Measurements from ENCODE around the gene KCNE1.
"Not testable (repeated sequence)": the region's sequence is repeated elsewhere in the genome, so short reads cannot be mapped to it uniquely, and the experiment has no call there.

The KCNE1 gene

DNA sequence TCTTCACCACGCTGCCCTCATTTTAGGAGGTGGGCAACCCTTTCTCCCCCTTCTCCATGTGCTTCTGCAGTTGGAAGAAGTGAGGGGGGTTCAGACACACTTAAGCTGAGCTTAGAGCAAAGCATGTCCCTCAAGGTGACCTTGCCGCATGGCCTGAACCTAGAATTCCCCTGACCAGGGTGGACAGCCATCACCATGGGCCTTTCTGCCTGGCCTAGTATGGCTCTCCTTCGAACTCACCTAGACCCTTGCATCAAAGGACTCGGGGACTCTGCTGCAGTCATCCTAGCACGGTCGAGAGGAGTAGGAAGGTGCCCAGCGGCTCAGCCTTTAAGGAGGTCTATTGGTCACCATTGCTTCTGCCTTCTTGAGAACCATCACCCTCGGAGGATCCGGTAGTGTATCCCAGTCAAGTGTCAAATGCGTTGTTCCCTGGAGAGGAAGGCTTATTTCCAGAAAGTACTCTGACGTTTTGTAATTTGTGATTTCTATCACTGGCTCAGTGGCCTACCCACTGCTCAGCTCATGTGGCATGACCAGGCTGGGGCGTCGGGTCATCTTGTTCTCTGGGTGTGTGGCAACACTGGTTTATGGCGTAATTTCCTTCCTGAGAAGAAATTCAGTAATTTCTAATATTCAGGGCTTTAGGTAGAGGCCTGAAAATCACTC is at the start of gene KCNE1:
Gene KCNE1, minus strand, starts transcription at position 424 of the 669 bp plus-strand sequence. CDS start 62,576 bp downstream, outside the sequence.
- no peak for DNase-seq

DNA sequence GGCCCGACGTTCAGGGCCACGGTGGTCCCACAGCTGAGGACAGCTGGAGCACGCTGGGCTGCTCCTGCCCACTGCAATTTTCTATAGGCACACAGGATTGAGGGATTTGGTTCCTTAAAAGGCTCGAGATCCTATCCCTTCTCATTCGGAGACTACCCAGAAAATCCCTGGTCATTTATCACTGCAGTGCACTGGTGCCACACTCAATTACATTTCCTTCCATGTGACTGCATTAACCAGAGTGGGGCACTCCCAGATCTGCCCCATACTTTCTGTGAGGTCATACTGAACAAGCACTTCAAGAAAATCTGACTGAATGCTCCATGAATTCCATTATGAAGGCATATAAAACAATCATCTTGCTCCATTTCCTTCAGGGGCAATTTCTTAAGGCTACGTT is 49.8 kb upstream of the KCNE1 start:
- no peak for DNase-seq

DNA sequence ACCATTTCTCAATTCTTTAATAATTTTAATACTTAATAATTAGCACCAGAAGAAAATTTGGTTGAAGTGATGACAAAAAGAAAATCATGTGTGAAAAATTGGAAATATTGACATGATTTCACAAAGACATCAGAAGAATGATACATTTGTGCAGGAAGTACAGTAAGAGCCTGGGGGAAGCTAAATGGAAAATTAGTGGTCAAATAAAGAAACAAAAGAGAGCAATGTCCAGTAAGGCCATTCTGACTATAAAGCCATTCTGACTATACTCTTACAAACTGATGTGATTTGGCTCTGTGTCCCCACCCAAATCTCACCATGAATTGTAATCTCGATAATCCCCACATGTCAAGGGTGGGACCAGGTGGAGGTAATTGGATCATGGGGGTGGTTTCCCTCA is 48.6 kb upstream of the KCNE1 start:
- DNase-seq = no peak

DNA sequence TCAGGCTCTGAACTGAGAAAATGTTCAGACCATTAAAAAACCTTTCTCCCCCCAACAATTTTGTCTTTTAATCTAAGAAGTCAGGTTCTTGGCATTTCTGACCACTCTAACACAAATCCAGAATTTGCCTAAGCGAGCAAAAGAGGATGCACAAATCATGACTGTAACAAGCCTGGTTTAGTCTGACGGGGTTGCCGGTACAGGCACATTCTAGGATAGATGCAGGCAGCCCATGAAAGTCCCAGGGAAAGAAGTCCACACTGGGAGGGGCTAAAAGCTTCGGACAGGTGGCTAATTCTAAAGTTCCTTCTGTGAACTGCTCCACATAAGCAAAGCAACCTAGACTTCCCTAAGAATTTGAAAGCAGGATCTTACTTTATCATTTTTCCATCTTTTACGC is 48.0 kb upstream of the KCNE1 start:
- no peak for DNase-seq

DNA sequence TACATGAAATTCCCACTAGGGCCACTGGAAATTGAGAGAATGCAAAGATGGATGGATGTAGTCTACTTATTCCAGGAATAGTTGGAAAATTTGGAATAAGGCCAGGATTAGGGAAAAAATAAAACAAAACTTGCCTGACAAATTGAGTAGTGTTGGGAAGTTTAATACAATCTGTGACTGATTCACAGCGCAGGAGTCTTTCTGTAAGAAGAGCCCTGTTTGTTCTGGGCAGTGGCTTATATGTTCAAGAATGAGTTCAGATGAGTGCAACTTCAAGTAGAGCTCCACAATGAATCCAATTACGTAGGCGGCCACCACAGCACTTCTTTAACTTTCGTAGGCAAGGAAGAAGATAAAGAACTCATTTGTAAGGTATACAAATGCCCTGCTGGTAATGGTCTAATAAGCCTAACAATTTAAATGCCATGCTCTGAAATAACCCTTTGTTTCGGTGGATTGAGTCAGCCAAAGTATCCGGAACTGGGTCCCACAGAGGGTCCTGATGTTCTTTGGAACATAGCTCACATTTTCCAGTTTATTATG is 47.1 kb upstream of the KCNE1 start:
- DNase-seq = no peak

DNA sequence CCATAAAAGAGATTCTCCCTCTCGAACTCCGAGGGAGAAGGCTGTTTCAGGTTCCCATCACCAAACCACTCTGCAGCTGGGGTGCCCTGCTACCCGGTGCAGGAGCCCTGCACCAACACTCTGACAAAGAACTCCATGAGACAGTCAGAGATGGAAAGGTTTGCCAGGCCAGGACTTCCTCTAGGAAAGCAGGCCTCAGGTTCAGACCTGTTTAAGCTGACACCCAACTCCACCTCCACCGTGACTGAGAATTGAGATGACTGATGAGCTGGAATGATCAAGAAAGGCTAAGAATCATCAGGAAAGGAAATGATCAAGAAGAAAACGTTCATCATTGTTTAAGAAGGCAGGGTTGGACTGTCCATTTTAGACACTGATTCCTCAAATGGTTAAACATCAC is 46.2 kb upstream of the KCNE1 start:
- DNase-seq = no peak

DNA sequence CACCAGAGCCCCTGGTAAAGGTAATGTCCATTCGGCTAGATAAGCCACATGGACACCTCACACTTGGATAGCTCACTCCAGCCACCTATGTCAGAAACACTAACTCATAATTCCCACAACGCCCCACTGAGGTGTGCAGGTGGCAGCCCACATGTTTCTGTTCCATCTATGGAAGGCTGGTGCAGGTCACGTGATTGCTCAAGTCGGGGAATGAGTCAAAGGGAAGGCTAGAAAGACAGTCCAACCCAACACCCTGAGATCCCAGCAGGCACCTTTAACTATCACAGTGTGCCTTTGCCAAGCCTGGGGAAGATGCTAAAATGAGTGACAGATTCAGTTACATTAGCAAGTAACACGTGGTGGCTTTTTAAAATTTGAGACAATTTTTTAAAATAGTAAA is 45.3 kb upstream of the KCNE1 start:
- no peak for DNase-seq

DNA sequence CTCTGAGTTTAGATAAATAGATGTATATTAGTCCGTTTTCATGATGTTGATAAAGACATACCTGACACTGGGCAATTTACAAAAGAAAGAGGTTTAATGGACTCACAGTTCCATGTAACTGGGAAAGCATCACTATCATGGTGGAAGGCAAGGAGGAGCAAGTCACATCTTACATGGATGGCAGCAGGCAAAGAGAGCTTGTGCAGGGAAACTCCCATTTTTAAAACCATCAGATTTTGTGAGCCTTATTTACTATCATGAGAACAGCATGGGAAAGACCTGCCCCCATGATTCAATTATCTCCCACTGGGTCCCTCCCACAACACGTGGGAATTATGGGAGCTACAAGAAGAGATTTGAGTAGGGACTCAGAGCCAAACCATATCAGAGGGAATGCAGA is 42.7 kb upstream of the KCNE1 start:
- DNase-seq = not testable (repeated sequence)

DNA sequence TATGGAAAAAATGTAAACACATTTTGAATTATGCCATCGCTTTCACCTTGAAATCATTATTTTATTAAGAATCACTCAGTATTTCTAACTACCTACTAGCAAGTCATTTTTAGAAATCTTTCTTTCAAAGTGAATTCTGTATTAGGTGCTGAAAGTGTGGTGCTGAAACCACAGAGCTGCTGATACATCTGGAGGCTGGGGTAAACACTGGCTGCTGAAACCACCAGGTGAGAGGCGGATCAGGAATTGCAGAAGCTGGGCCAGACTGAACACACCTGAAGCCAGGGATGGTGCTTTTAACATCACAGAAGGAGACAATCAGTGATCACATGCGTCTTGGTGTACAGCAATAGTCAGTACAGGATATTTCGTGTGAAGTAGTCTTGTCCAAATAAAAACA is 42.2 kb upstream of the KCNE1 start:
- no peak for DNase-seq

DNA sequence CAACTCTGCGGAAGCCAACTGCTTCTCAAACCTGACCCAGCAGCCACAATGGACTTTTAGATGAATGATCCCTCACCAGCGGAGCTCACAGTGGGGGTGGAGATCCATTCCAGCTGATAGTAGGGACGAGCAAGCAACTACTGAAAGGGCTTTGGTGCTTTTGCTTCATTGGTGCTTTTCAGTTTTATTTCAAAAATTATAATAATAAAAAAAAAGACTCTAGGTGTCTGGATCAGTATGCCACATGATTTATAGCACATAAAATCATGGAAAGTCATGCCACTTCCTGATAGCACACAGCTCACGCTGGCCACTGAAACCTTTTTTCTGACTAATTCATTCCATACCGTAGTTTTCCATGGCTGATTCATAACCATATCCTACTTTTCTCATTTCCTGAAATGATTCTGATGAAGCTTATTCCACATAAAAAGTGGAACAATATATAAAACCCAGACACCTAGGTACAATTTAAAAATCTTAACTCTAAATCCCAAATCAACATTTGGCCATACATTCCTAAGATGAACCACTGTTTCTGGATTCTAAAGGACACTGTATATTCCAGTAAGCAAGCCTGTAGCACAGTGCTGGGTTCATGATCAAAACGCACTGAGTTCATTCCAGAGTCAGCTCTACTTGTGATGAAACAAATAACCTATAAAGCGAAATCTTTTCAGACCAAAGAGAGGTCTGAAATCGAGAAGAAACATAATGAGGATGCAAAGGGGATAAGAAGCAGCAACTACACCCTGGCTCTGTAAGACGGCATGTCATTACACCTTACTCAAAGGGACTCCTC is 41.3 kb upstream of the KCNE1 start:
- DNase-seq = no peak

DNA sequence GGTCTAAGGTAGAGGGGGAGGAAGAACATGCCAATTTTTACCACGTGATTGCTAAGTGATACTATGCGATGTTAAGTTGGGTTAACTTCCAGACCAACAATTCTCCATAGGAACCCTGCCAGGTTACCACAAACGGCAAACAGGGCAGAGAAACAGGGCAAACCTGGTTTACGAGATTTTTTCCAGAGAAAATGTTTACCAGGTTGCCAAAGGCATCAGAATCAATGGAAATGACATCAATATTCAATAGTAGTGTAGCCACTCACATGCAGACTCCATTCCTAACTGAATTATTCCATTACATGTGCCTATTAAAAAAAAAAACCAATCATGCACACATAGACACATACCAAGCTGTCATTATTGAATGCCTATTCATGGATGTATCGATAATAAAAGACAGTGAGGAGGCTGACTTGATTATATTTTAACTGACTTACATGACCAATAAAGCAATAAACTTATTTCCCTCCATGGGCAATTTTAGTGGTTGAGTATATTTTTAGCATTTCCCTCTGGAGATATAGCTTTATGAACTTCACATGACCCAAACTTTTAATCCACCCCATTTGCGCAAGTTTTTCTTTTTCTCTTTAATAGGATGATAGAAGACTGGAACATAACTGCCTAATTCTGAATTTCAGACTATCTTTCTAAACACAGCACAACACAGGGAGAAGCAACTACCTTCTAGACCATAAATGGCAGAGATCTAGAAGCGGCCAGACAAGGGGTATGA is 40.5 kb upstream of the KCNE1 start:
- DNase-seq = no peak

DNA sequence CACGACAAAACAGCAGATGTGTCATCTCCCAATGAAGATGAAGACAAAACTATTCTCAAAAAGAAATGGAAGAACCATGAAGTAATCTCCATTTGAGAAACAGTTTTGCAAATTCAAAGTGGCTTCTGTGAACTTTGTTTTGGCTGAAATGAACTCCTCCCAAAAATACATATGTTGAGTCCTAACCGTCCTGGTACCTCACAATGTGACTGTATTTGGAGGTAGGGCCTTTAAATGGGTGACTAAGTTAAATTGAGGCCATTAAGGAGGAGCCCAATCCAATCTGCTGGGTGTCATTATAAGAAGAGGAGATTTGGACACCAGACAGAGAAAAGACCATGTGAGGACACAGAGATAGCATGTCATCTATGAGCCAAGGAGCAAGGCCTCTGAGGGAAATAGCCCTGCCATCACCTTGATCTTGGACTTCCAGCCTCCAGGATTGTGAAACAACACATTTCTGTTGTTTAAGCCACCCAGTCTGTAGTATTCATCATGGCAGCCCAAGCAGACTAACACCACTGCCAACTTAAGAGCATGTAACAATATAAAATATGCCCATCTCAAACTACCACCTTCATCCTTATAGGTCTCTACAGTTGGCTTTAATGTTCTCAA is 38.3 kb upstream of the KCNE1 start:
- no peak for DNase-seq

DNA sequence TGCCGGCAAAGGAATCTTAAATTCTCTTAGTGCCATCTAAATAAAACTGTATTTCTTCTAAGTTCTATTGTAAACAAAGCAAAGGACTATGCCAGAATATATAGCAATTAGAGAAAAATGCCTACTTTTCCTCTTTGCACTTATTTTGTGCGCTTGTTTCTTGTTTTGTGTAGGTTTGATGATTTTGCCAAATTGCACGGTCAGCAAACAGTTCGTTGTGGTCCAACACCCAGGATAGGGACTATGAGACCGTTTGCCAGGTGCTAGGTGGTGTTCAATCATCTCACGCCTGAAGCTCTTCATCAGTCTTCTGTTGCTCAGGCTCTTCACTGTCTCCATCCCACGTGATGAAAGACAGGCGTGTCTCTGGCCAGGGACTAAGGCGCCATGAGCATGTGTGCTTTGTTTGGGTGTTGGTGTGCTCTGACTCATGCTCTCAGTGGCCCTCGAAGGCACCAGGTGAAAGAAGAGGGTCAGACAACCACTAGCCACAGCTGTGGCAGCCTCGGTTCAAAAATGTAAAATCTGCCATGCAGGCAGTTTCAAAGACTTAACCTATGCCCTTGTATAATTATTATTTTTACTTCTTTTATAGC is 36.9 kb upstream of the KCNE1 start:
- DNase-seq = no peak

DNA sequence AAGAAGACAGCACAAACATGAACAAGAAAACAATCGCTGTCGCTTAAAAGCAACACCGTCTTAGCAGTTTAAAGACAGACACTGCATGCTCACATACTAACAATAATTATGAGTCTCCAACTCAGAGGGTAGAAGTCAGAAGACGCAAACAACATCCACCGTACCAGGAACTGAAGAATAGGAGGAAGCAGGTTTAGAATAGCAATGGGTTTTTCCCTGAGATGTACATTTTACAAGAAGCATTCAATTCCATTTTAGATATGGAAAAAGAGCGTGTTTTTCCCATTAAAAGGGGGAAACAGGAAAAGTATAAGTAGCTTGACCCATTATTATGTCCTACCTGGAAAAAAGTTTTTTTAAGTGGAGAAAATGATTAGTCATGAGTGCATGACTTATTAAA is 34.5 kb upstream of the KCNE1 start:
- no peak for DNase-seq

DNA sequence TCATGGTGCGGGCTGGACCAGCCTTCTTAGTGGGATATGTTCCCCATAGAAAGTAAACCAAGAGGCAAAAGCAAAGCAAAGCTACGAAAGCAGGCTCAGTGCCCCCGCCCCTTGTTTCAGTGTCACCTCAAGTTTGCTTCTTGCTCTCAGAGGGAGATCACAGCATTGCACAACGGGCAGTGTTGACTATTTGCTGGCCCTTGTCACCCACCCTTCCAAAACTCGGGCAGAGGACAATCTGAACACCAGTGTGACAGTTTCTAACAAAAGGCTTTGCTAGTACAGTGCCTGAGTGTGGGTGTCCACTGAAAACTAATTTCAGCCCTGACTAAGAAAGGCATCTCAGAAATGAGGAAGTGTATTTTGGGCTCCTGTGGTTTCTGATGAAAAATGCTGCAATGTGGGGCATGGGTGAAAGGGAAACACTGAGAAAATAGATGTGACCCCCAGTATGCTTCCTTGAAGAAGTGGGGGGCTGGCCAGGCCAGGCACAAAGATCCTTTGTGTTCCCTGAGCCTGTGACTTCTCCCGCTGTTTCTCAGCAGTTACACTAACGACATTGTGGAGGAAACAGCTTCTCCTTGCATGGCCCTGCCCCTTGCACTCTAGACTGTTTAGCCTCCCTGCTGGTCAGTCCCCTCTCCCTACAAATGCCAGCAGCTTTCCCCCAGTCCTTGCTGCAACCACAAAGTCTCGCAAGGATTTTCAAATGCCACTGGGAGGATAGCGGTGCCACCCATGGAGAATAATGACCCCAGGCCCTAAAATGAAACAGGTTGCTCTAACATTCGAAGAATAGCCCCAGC is 33.3 kb upstream of the KCNE1 start:
- no peak for DNase-seq

DNA sequence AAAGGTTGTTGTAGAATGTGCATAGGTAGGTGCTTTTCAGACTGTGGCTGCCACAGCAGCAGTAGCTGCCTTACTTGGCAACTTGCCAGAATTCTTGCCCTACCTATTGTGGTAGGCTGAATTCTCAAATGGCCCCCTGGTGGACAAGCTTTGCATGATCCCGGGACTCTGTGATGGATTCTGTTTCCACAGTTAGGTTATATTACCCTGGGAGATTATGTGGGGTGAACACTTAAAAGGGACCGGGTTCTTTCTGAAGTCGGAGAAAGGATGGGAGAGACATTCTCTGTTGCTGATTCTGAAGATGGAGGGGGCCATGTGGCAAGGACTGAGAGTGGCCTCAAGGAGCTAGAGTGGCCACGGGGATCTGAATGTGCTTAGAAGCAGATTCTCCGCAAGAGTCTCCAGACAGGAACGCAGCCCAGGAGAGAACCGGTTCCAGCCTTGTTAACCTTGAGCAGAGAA is 32.1 kb upstream of the KCNE1 start:
- DNase-seq = peak; percentile 33

DNA sequence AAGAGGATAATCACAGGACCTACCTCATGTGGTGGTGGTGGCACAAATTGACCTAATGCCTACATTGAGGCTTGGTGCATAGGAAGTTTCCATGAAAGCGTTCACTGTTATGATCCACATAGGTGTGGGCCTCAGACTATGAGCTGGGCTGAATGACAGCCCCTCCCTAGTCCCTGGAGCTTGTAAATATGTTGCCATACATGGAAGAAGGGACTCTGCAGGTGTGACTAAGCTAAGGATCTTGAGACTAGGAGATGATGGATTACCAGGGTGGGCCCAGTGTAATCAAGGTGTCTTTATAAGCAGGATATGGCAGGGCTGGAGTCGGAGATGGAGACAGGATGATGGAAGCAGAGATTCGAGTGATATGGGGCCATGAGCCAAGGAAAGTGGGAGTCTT is 31.0 kb upstream of the KCNE1 start:
- DNase-seq = no peak

DNA sequence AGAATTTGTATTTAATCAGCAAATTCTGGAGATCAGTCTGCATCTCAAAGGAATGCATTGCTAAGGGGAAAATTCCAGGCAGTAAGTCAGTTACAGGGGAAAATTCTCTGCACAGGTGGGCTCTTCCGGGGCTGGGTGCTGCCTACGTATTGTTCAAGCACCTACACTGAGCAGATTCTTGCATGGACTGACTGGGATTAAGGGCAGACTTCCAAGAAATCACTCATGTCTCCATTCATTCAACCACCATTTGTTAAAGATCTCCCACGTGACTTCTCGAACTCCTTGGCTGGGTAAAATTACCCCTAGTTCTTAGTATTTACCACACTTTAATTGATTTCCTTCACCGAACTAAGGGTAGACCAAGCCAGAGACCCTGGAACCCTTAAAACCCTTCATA is 28.2 kb upstream of the KCNE1 start:
- no peak for DNase-seq

DNA sequence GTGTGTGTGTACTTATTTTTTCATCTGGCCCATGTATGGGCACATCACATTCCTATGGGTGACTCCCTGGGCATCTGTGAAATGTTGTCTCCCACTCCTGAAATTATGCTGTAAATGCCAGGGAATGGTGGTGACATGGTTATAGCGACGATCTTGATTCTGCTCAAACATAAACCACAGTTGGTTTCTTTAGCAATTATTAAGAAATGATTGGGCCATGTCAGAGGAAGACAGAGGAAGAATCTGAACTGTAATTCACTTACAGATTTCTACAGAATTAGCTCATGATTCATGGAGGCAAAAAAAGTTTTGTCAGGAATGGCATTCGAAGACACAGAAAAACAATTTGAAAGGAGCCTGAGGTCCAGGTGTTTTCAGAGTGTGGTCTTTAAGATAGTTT is 25.8 kb upstream of the KCNE1 start:
- no peak for DNase-seq

DNA sequence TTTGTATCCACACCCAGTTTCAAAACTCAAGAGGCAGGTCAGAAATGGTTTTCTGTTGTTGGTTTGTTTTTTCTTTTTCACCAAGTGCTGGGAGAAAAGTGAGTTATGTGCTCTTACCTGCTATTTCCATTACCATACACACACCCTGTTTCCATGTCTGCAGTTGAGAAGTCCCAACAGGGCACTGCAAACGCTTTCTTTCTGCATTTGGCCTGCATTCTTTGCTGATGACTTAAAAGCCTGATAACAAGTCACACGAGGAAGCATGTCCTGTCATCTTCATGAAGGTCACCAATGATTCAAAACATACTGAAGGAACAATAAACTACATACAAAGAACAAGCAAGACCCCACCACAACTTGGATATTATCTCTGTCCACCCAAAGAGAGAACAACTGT is 24.8 kb upstream of the KCNE1 start:
- no peak for DNase-seq

DNA sequence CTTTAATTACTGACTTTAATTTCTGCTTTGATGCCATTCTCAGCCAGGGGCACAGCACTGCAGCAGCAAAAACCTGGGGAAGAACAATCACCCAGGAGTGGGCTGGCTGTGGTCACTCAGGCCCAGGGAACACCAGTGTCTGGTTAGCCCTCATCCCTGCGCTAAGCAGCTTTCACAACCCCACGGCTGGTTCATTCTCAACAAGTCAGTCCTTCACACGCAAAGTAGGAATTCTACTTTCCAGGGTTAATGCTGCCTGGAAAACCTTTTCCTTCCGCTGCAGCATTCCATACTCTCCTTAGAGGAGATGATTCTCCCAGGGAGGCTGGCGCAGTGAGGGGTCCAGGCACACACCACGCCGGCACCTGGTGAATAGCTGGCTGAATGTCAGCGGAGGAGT is 24.3 kb upstream of the KCNE1 start:
- DNase-seq = no peak

DNA sequence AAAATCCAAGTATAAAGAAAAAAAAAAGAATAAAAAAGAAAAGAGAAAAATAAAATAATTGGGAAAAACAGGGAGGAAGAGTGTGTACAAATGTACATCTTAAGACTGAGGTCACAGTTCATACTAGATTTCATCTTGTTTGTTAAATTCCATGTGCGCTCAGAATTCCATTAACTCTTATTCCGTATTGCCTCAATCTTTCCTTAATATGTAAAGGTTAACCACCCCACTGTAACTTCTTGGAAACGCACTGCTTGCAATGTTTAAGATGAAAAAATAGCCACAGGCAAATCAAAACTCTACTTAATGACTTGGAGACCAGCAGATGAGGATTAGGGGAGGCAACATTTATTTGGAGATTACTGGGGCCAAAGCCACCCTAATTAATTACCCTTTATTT is 23.9 kb upstream of the KCNE1 start:
- no peak for DNase-seq

Measured in T1000 (cell line).